ENCODE results near the gene FAM53A.

DNA sequence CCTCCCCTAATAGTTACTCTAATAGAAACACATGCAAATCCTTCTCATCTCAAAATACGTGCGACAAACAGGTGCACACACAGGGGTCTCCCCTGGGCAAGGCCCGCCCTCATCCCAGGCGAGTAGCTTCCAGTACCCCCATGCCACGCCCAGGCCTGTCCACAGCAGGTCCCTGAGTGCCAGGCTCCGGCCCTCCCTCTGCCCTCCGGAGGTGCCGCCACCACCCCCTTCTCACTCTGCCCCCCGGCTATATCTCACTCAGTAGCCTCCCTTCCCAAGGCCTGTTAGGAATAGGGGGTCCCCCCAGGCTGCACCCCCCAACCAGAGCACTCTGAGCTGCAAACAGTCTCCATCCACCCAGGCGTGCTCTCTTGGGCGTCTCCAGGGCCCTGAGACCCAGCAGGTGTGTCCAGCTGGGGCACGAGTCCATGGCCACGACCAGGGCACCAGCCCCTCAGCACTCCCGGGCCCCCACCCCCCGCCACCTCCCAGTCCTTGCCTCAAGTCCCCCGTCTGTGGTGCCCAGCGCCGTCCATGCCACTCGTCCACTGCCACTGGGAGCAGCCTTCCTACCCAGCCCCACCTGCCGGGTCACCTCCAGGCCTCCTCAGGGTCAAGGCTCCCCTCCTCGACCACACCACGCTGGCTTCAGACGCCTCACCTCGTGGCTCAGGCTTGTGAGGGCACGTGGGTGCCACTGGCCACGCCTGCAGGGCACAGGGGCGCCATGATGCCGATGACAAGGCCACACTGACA is 41.7 kb downstream of the FAM53A start:
- no peak for TF ChIP-seq EP300 (IDR thresholded peaks at IDR 0.05)
- TF ChIP-seq CTCF (IDR thresholded peaks at IDR 0.05): no peak

All from gastroesophageal sphincter (tissue), 3 donors.